MM.1S (cell line): ENCODE data around the gene TROAP.
"Not testable (repeated sequence)": the region's sequence is repeated elsewhere in the genome, so short reads cannot be mapped to it uniquely, and the experiment has no call there.

Experiments
- EZH2phosphoT487 ChIP-seq: fragments of 300-600 bp; sonication (generic); IDR thresholded peaks from 2 replicates; pipeline ENCODE4 v1.6.1; 2018; ENCODE audit warnings: antibody characterized with exemption, low read length
- TF ChIP-seq, protein P1 (sequence below): fragments of 300-600 bp; sonication (generic); IDR thresholded peaks from 2 replicates; pipeline ENCODE4 v1.5.1; 2016; ENCODE audit warnings: antibody characterized with exemption, low read length, mixed read lengths

DNA sequence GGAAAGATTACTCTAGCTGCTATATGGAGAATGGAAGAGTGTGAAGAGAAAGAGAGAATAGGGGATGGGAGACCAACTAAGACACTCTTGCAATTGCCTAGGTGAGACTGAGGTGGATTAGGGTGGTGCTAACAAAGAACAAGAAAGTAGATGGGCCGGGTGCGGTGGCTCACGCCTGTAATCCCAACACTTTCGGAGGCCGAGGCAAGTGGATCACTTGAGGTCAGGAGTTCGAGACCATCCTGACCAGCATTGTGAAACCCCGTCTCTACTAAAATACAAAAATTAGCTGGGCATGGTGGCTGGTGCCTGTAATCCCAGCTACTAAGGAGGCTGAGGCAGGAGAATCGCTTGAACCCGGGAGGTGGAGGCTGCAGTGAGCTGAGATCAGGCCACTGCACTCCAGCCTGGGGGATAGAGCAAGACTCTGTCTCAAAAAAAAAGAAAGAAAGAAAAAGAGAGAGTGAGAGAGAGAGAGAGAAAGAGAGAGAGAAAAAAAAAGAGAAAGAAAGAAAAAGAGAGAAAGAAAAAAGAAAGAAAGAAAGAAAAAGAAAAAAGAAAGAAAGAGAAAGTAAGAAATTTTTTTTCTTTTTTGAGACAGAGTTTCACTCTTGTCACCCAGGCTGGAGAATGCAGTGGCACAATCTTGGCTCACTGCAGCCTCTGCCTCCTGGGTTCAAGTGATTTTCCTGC is 2.5 kb upstream of the TROAP start:
- TF ChIP-seq, protein P1, sequence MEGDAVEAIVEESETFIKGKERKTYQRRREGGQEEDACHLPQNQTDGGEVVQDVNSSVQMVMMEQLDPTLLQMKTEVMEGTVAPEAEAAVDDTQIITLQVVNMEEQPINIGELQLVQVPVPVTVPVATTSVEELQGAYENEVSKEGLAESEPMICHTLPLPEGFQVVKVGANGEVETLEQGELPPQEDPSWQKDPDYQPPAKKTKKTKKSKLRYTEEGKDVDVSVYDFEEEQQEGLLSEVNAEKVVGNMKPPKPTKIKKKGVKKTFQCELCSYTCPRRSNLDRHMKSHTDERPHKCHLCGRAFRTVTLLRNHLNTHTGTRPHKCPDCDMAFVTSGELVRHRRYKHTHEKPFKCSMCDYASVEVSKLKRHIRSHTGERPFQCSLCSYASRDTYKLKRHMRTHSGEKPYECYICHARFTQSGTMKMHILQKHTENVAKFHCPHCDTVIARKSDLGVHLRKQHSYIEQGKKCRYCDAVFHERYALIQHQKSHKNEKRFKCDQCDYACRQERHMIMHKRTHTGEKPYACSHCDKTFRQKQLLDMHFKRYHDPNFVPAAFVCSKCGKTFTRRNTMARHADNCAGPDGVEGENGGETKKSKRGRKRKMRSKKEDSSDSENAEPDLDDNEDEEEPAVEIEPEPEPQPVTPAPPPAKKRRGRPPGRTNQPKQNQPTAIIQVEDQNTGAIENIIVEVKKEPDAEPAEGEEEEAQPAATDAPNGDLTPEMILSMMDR = not testable (repeated sequence)
- not testable (repeated sequence) for TF ChIP-seq EZH2phosphoT487
